Cardiac muscle cell (in vitro differentiated cells and primary cell): ENCODE measurements around the gene MCEMP1. TPM values are rescaled to one million over a fixed set of nuclear protein-coding genes. Genes with fewer than 3 reads are reported as not detected.

ENCODE experiments used
- DNase-seq, 2 donors: peaks; one replicate each; pipeline versions ENCODE4 v3.0.0 to v3.0.0-alpha.2; 2010 to 2017; ENCODE audit warnings: low read depth in 1 of 2, low spot score in 1 of 2
- H3K27ac ChIP-seq: fragments of 200-600 bp; sonication (generic); 2 replicates; pipeline ENCODE4 v1.5.1; 2016
- H3K27me3 ChIP-seq: fragments of 200-600 bp; sonication (generic); 2 replicates; pipeline ENCODE4 v1.6.0; 2016; ENCODE audit warnings: control low read depth
- H3K36me3 ChIP-seq: fragments of 200-600 bp; sonication (generic); 2 replicates; pipeline ENCODE4 v1.5.1; 2016; ENCODE audit warnings: control low read depth
- H3K4me1 ChIP-seq: fragments of 200-600 bp; sonication (generic); 2 replicates; pipeline ENCODE4 v1.8.1; 2017; ENCODE audit warnings: low read depth, mild to moderate bottlenecking, mixed run types
- H3K4me3 ChIP-seq: fragments of 200-600 bp; sonication (generic); 2 replicates; pipeline ENCODE4 v1.5.1; 2016; ENCODE audit warnings: mild to moderate bottlenecking
- H3K9me3 ChIP-seq: fragments of 200-600 bp; sonication (generic); 2 replicates; pipeline ENCODE4 v1.5.1; 2017; ENCODE audit warnings: low read depth, mild to moderate bottlenecking, control low read depth
- polyA plus RNA-seq: library from polyadenylated mRNA; unstranded; fragments of >200 nt; fragmentation: Nextera tagmentation; extraction: Ambion mirVana; gene quantifications from 2 replicates; pipeline ENCODE4 v1.2.1, GENCODE V29; 2016
- total RNA-seq: library from RNA; depleted of rRNA; stranded (reverse); fragments of >200 nt; gene quantifications from 2 replicates; pipeline ENCODE4 v1.2.3, GENCODE V29; 2016
- TF ChIP-seq, protein P1 (sequence below): IDR thresholded peaks from 2 replicates; pipeline ENCODE4 v1.5.1; 2012; ENCODE audit warnings: low read depth, mild to moderate bottlenecking, low read length

MCEMP1 gene
- total and polyA plus RNA-seq, 2 experiments from 2014 or later: not detected

DNA sequence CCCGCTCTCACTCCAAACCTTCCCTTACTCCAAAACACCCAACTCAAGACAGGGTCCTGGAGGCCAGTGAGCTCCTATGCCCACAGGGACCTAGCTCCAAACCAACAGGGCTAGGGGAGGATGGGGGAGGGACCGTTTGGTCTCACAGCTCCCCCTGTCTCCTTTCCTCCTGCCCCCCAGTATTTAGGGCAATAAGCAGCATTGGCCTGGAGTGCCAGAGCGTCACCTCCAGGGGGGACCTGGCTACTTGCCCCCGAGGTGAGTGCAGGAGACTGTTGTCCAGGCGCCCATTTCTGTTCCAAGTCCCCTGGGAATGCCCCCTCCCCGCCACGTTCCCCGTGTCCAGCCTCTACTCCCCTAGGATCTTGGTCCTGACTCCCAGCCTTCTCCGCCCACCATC is 7.2 kb upstream of the MCEMP1 start:
- no peaks in the 10 kb centered on the region for H3K36me3 ChIP-seq
- H3K27me3 ChIP-seq: peaks cover 51% of the 10 kb centered on the region
- no peaks in the 10 kb centered on the region for H3K9me3 ChIP-seq
- no peak overlapping the region for H3K27ac ChIP-seq
- DNase-seq: no peak
- H3K4me1 ChIP-seq: no peaks in the 10 kb centered on the region
- TF ChIP-seq, protein P1, sequence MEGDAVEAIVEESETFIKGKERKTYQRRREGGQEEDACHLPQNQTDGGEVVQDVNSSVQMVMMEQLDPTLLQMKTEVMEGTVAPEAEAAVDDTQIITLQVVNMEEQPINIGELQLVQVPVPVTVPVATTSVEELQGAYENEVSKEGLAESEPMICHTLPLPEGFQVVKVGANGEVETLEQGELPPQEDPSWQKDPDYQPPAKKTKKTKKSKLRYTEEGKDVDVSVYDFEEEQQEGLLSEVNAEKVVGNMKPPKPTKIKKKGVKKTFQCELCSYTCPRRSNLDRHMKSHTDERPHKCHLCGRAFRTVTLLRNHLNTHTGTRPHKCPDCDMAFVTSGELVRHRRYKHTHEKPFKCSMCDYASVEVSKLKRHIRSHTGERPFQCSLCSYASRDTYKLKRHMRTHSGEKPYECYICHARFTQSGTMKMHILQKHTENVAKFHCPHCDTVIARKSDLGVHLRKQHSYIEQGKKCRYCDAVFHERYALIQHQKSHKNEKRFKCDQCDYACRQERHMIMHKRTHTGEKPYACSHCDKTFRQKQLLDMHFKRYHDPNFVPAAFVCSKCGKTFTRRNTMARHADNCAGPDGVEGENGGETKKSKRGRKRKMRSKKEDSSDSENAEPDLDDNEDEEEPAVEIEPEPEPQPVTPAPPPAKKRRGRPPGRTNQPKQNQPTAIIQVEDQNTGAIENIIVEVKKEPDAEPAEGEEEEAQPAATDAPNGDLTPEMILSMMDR: no peak
- H3K4me3 ChIP-seq: peak overlapping the region; percentile 29

GRCh38 chr19:7670150-7670783 is 6.6 kb upstream of the MCEMP1 start:
- H3K9me3 ChIP-seq: no peaks in the 10 kb centered on the region
- peaks cover 51% of the 10 kb centered on the region for H3K27me3 ChIP-seq
- peak overlapping the region; percentile 29 for H3K4me3 ChIP-seq
- no peaks in the 10 kb centered on the region for H3K36me3 ChIP-seq
- TF ChIP-seq, protein P1: no peak
- no peaks in the 10 kb centered on the region for H3K4me1 ChIP-seq
- peak; percentile 3 to 42 for DNase-seq
- no peak overlapping the region for H3K27ac ChIP-seq

- DNase-seq: no peak
- no peaks in the 10 kb centered on the region for H3K9me3 ChIP-seq
- H3K36me3 ChIP-seq: no peaks in the 10 kb centered on the region
- H3K27me3 ChIP-seq: peaks cover 51% of the 10 kb centered on the region
- H3K27ac ChIP-seq: no peak overlapping the region
- H3K4me1 ChIP-seq: no peaks in the 10 kb centered on the region
- TF ChIP-seq, protein P1: no peak
- H3K4me3 ChIP-seq: no peak overlapping the region
These were observed 6.1 kb upstream of the MCEMP1 start for GRCh38 chr19:7670790-7671189.

DNA sequence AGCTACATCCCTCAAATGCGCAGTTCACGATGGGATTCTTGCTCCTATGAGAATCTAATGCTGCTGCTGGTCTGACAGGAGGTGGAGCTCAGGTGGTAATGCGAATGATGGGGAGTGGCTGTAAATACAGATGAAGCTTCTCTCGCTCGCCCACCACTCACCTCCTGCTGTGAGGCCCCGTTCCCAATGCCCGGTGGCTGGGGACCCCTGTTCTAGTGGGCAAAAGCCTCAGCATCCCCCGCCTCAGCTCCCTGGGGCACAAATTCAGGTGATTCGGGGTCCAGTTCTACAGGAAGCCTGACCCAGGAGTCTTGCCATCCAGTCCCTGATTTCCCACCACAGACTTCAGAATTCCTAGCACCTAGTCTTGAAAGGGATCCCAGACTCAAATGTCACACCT is 4.4 kb upstream of the MCEMP1 start:
- Histone ChIP-seq H3K4me3 (no peak overlapping the region), H3K4me1 (no peaks in the 10 kb centered on the region), H3K36me3 (no peaks in the 10 kb centered on the region), H3K9me3 (no peaks in the 10 kb centered on the region), H3K27me3 (peaks cover 65% of the 10 kb centered on the region), H3K27ac (no peak overlapping the region)
- no peak for DNase-seq
- TF ChIP-seq, protein P1: no peak

- H3K27ac ChIP-seq: no peak overlapping the region
- TF ChIP-seq, protein P1: no peak
- no peak overlapping the region for H3K4me3 ChIP-seq
- H3K27me3 ChIP-seq: peaks cover 51% of the 10 kb centered on the region
- peak; percentile 20 to 63 for DNase-seq
- H3K9me3 ChIP-seq: no peaks in the 10 kb centered on the region
- no peaks in the 10 kb centered on the region for H3K4me1 ChIP-seq
- H3K36me3 ChIP-seq: no peaks in the 10 kb centered on the region
These were observed 2.6 kb upstream of the MCEMP1 start for GRCh38 chr19:7674010-7675005.
